K562 (cell line): ENCODE data around the gene HP1BP3. TPM values are rescaled to one million over a fixed set of nuclear protein-coding genes. Genes with fewer than 3 reads are reported as not detected.
"Not testable (repeated sequence)": the region's sequence is repeated elsewhere in the genome, so short reads cannot be mapped to it uniquely, and the experiment has no call there.

Source experiments
- ATAC-seq: fragments of 200-7000 bp; cut with Tn5 transposase; 3 replicates; pipeline ENCODE4 v1.9.1; 2020; ENCODE audit warnings: moderate library complexity
- BruUV-seq: library from RNA; stranded (reverse); fragments of 400-500 nt; replicated peaks from 2 replicates; lab custom pipeline; 2021; lab: Mats Ljungman, UMichigan
- CTCF ChIA-PET: fragments of 300-600 bp; formaldehyde crosslinking; extraction: SDS; loops from one replicate; lab custom pipeline; 2021; ENCODE audit warnings: low intra/inter-chr PET ratio; lab: Yijun Ruan, JAX
- POLR2A ChIA-PET: fragments of 300-600, 350-650 bp; sonication (Branson Sonifier 250); formaldehyde crosslinking; extraction: SDS; loops from one replicate; lab custom pipeline; 2021; ENCODE audit warnings: antibody characterized with exemption, inconsistent platforms; lab: Yijun Ruan, JAX
- DNase-seq, 4 experiments: peaks; one replicate each; pipeline versions ENCODE4 v3.0.0 to v3.0.0-alpha.2; 2011 to 2018; ENCODE audit warnings: low spot score in 3 of 4, mixed read lengths in 3 of 4; ENCODE audit errors: extremely low read depth in 1 of 4
- FAIRE-seq: peaks from 2 replicates; lab custom pipeline; 2011; peaks lifted over from hg19 to GRCh38; lab: Jason Lieb, UNC
- H2AFZ ChIP-seq: 2 replicates; pipeline ENCODE4 v1.6.0; 2011; ENCODE audit warnings: low read depth, low read length, control low read depth, inconsistent platforms
- H3K27ac ChIP-seq: fragments of 200-600 bp; 3 replicates; pipeline ENCODE4 v1.8.0; 2011; ENCODE audit warnings: low read depth, mild to moderate bottlenecking, control low read depth, inconsistent platforms, low read length, moderate library complexity, mixed read lengths; ENCODE audit errors: extremely low read depth
- H3K27me3 ChIP-seq, 2 experiments: fragments of 300-600 bp in 1 of 2; 2 replicates in 1 of 2; 3 replicates in 1 of 2; pipeline versions ENCODE4 v1.6.0 to v1.8.0; 2011; ENCODE audit warnings: inconsistent platforms in 2 of 2, low read length in 2 of 2, mild to moderate bottlenecking in 1 of 2, mixed read lengths in 1 of 2, moderate library complexity in 1 of 2; ENCODE audit not compliant: control insufficient read depth in 2 of 2, insufficient read depth in 2 of 2
- H3K36me3 ChIP-seq: fragments of 300-600 bp; 3 replicates; pipeline ENCODE4 v1.8.0; 2011; ENCODE audit warnings: mild to moderate bottlenecking, low read length, inconsistent platforms; ENCODE audit not compliant: control insufficient read depth, insufficient read depth
- H3K4me1 ChIP-seq, 2 experiments: fragments of 200-600 bp in 1 of 2; replicated peaks in 1 of 2; 2 replicates in 1 of 2; 3 replicates in 1 of 2; pipeline versions ENCODE4 v1.5.1 to v1.8.0; 2011; ENCODE audit warnings: inconsistent platforms in 2 of 2, low read length in 2 of 2, mild to moderate bottlenecking in 1 of 2, mixed read lengths in 1 of 2, moderate library complexity in 1 of 2; ENCODE audit not compliant: control insufficient read depth in 2 of 2, insufficient read depth in 2 of 2
- H3K4me2 ChIP-seq: 2 replicates; pipeline ENCODE4 v1.6.1; 2011; ENCODE audit warnings: low read length, control low read depth, inconsistent platforms, mixed read lengths; ENCODE audit not compliant: insufficient read depth
- H3K4me3 ChIP-seq: fragments of 200-600 bp; sonication (generic), shearing (Covaris generic); 2 replicates; pipeline ENCODE4 v1.5.1; 2016; ENCODE audit warnings: control low read depth, inconsistent platforms
- H3K79me2 ChIP-seq: fragments of 200-600 bp; 3 replicates; pipeline ENCODE4 v1.8.0; 2011; ENCODE audit warnings: low read length, inconsistent platforms; ENCODE audit not compliant: control insufficient read depth, insufficient read depth
- H3K9ac ChIP-seq, 2 experiments: 2 replicates each; pipeline versions ENCODE4 v1.6.0 to v1.6.1; 2011; ENCODE audit warnings: low read depth in 2 of 2, low read length in 2 of 2, control low read depth in 1 of 2, inconsistent platforms in 1 of 2, mild to moderate bottlenecking in 1 of 2, mixed read lengths in 1 of 2; ENCODE audit not compliant: insufficient read depth in 1 of 2
- H3K9me1 ChIP-seq: one replicate; pipeline ENCODE4 v1.6.0; 2011; ENCODE audit warnings: inconsistent platforms, mild to moderate bottlenecking, low read length, moderate library complexity; ENCODE audit not compliant: control insufficient read depth, insufficient read depth
- H3K9me3 ChIP-seq: replicated peaks from 2 replicates; pipeline ENCODE4 v1.5.1; 2011; ENCODE audit warnings: low read depth, low read length, inconsistent platforms; ENCODE audit not compliant: control insufficient read depth, insufficient read depth
- H4K20me1 ChIP-seq: replicated peaks from 2 replicates; pipeline ENCODE4 v1.6.1; 2011; ENCODE audit warnings: low read length, inconsistent platforms, mixed read lengths; ENCODE audit not compliant: control insufficient read depth, insufficient read depth
- ESRRA ChIP-seq: fragments of 450-650 bp; IDR thresholded peaks from 2 replicates; pipeline ENCODE4 v1.6.1; 2014; ENCODE audit warnings: low read depth, mild to moderate bottlenecking, moderate library complexity, borderline replicate concordance
- HDGF ChIP-seq: fragments of 450-650 bp; IDR thresholded peaks from 2 replicates; pipeline ENCODE4 v1.6.1; 2016
- HLTF ChIP-seq: fragments of 450-650 bp; IDR thresholded peaks from 2 replicates; pipeline ENCODE4 v1.6.1; 2016
- KAT8 ChIP-seq: fragments of 450-650 bp; IDR thresholded peaks from 2 replicates; pipeline ENCODE4 v1.6.1; 2016; ENCODE audit warnings: low read depth, mild to moderate bottlenecking
- MCM2 ChIP-seq: fragments of 450-650 bp; IDR thresholded peaks from 2 replicates; pipeline ENCODE4 v1.6.1; 2017; ENCODE audit warnings: low read depth, mild to moderate bottlenecking
- NFATC3 ChIP-seq: fragments of 450-650 bp; IDR thresholded peaks from 2 replicates; pipeline ENCODE4 v1.6.1; 2017; ENCODE audit warnings: mild to moderate bottlenecking
- PCBP2 ChIP-seq: fragments of 200-400 bp; formaldehyde crosslinking; IDR thresholded peaks from 2 replicates; pipeline ENCODE4 v1.6.1; 2018; ENCODE audit warnings: low read length, low read depth, mild to moderate bottlenecking, moderate library complexity; ENCODE audit not compliant: poor library complexity, severe bottlenecking
- SMAD3 ChIP-seq: fragments of 450-650 bp; formaldehyde crosslinking; conservative IDR thresholded peaks from 2 replicates; pipeline ENCODE4 v1.4.0; 2020; ENCODE audit warnings: mild to moderate bottlenecking
- TAF7 ChIP-seq: fragments of 450-650 bp; IDR thresholded peaks from 2 replicates; pipeline ENCODE4 v1.6.1; 2016; ENCODE audit warnings: missing genetic modification characterization, missing compliant biosample characterization
- ZNF592 ChIP-seq: fragments of 450-650 bp; IDR thresholded peaks from 2 replicates; pipeline ENCODE4 v1.6.1; 2017; ENCODE audit warnings: antibody characterized with exemption, mild to moderate bottlenecking
- WGBS: fragments of 100-300 bp; shearing (Covaris generic); methylation state at CpG from one replicate; pipeline ENCODE4 v1.1.6; 2016; ENCODE audit warnings: low coverage, mixed read lengths; ENCODE audit not compliant: insufficient coverage; ENCODE audit errors: missing lambda C conversion rate; 5-methylcytosine and 5-hydroxymethylcytosine counted together
- in situ Hi-C: fragments of 300-500 bp; cut with MboI; formaldehyde crosslinking; loops from 4 replicates; pipeline ENCODE4 v1.15.0; 2018; ENCODE audit warnings: inconsistent platforms, mixed read lengths
- intact Hi-C: fragments of 100-400 bp; cut with micrococcal nuclease; formaldehyde crosslinking; loops from 2 replicates; pipeline ENCODE4 v1.14.2; 2022
- polyA plus RNA-seq, 8 experiments: library from polyadenylated mRNA; depleted of rRNA in 4 of 8; stranded (reverse) in 5 of 8; unstranded in 3 of 8; fragments of >200 nt; fragmentation: Nextera tagmentation in 2 of 8; fragmentation: Illumina TruSeq in 1 of 8; extraction: Ambion mirVana in 2 of 8; extraction: Trizol in 1 of 8; gene quantifications; 2 replicates each; pipeline versions ENCODE4 v1.2.1 to v1.2.3, GENCODE V29; 2011 to 2014; ENCODE audit warnings: inconsistent platforms in 1 of 8, missing spikeins in 1 of 8
- total RNA-seq, 7 experiments: library from RNA; depleted of rRNA in 6 of 7; stranded (reverse); fragments of >200 nt in 6 of 7; fragmentation: Illumina TruSeq in 2 of 7; extraction: Trizol in 2 of 7; gene quantifications; 2 replicates each; pipeline versions ENCODE4 v1.2.1 to v1.2.3, GENCODE V29; 2011 to 2021; ENCODE audit warnings: low replicate concordance in 1 of 7

The HP1BP3 gene
- total and polyA plus RNA-seq, 9 of the 15 experiments (the other 6 are each of a cell fraction or from before 2014, with no cell fraction given) = 57.3 to 513 (median 240) TPM

GRCh38 chr1:20789598-20789997 lies 2.5 kb upstream of the HP1BP3 start:
- H3K27me3 ChIP-seq, H3K9me3 ChIP-seq, FAIRE-seq, BruUV-seq, ATAC-seq, H3K27ac ChIP-seq, H2AFZ ChIP-seq, H3K4me2 ChIP-seq, CTCF ChIA-PET, H3K4me3 ChIP-seq, H3K9me1 ChIP-seq, in situ Hi-C loops, H3K9ac ChIP-seq, DNase-seq: not testable (repeated sequence)
- 75% methylated on average over 8 of the region's 9 CpGs for WGBS
- POLR2A ChIA-PET = interaction anchor here (1.0 to 4.1 kb wide), 2 partner anchors 8 to 23 kb away, joined by 4 to 19 read pairs; no protein-coding TSS in a partner anchor
- intact Hi-C loops = loop anchor here (5.0 kb wide), 1 partner anchor 388 kb away; the partner anchor contains the start of gene EIF4G3
- Histone ChIP-seq H3K4me1 (peaks cover 9 to 20% of the 10 kb centered on the region in 2 experiments), H3K36me3 (peaks cover 16% of the 10 kb centered on the region; the same call in 1 of the 3 replicates), H4K20me1 (peaks cover 18% of the 10 kb centered on the region), H3K79me2 (peaks cover 32% of the 10 kb centered on the region)

GRCh38 chr1:20787840-20788795 lies 1.0 kb upstream of the HP1BP3 start:
- Histone ChIP-seq H3K9me1 (no peaks in the 10 kb centered on the region), H3K9me3 (no peaks in the 10 kb centered on the region), H3K4me3 (peak overlapping the region; percentile 99), H4K20me1 (peaks cover 19% of the 10 kb centered on the region), H3K27me3 (no peaks in the 10 kb centered on the region), H3K36me3 (peaks cover 25% of the 10 kb centered on the region; the same call in 2 of the 3 replicates), H3K9ac (peak overlapping the region; percentile 98 to 99), H3K4me2 (peak overlapping the region; percentile 88), H3K27ac (peak overlapping the region; percentile 99), H3K79me2 (peaks cover 46% of the 10 kb centered on the region), H3K4me1 (peaks cover 18 to 26% of the 10 kb centered on the region in 2 experiments), H2AFZ (peak overlapping the region; percentile 99)
- FAIRE-seq = peak; percentile 42
- no TSS peak for BruUV-seq
- ChIA-PET CTCF (no interaction called here), POLR2A (interaction anchor here (1.0 to 9.7 kb wide), 12 partner anchors 9 to 117 kb away, joined by 3 to 79 read pairs (median 5); no protein-coding TSS in a partner anchor)
- DNase-seq = peak; percentile 30 to 66 (median 51)
- intact Hi-C loops = loop anchor here (5.0 kb wide), 1 partner anchor 389 kb away; the partner anchor contains the start of gene EIF4G3
- in situ Hi-C loops = no loop called here
- 41% methylated on average over 22 of the region's 22 CpGs for WGBS
- no peak for ATAC-seq
- TF ChIP-seq ZNF592 (0 out of 2 replicates have a peak, but pooled peaks have one; percentile 22), SMAD3 (CRISPR knock-in tag) (no peak), KAT8 (no peak), NFATC3 (0 out of 2 replicates have a peak, but pooled peaks have one; percentile 10), PCBP2 (no peak), HDGF (no peak), TAF7 (tag) (no peak), MCM2 (no peak), ESRRA (no peak), HLTF (0 out of 2 replicates have a peak, but pooled peaks have one; percentile 4)
